HK-2 (cell line): ENCODE data around the gene ST6GAL1.

Experiments
- DNase-seq: peaks from one replicate; pipeline ENCODE4 v3.0.0-alpha.2; 2018; ENCODE audit not compliant: unreplicated experiment

ST6GAL1 gene

GRCh38 chr3:187112934-187113793 is 182.8 kb downstream of the ST6GAL1 start:
- DNase-seq = no peak

GRCh38 chr3:187114511-187114910 is 184.2 kb downstream of the ST6GAL1 start:
- no peak for DNase-seq

GRCh38 chr3:187120326-187120725 is 190.0 kb downstream of the ST6GAL1 start:
- no peak for DNase-seq

GRCh38 chr3:187122261-187122660 is 191.9 kb downstream of the ST6GAL1 start:
- no peak for DNase-seq

- no peak for DNase-seq
These were observed 195.1 kb downstream of the ST6GAL1 start for GRCh38 chr3:187125319-187126031.
